ENCODE results near the gene SLC24A3.

DNA sequence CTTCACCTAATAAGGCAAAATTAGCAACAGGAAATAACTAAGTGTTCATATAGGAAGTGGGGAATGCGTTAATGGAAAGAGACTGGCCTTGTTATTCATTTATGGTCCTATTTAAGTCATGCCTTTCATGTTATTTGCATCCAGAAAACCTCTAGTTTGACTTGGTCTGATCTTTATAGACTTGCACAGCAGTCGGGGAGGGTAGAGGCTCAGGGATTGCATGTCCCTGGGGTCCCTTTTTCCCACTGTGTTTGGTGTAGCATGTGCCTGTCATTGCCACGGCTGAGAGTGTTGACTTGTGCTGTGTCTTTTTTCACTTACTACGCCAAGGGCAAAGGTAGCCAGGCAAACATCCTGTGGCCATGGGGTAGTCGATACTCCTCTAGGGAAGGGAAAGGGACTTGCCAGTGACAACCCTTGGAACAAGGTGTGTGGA, 440.2 kb downstream of the SLC24A3 start:
- TF ChIP-seq, protein P1, sequence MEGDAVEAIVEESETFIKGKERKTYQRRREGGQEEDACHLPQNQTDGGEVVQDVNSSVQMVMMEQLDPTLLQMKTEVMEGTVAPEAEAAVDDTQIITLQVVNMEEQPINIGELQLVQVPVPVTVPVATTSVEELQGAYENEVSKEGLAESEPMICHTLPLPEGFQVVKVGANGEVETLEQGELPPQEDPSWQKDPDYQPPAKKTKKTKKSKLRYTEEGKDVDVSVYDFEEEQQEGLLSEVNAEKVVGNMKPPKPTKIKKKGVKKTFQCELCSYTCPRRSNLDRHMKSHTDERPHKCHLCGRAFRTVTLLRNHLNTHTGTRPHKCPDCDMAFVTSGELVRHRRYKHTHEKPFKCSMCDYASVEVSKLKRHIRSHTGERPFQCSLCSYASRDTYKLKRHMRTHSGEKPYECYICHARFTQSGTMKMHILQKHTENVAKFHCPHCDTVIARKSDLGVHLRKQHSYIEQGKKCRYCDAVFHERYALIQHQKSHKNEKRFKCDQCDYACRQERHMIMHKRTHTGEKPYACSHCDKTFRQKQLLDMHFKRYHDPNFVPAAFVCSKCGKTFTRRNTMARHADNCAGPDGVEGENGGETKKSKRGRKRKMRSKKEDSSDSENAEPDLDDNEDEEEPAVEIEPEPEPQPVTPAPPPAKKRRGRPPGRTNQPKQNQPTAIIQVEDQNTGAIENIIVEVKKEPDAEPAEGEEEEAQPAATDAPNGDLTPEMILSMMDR (IDR thresholded peaks at IDR 0.05; ENCODE audit: low read depth, low read length), result no peak
- TF ChIP-seq POLR2A (IDR thresholded peaks at IDR 0.05; ENCODE audit: extremely low read depth, insufficient read length), result no peak
- TF ChIP-seq MYC (IDR thresholded peaks at IDR 0.05; ENCODE audit: low read depth, low read length), result no peak

Data from NB4 (cell line).